SK-N-SH treated with all-trans-retinoic acid at 6 μM for 48 hours (cell line): ENCODE data around the gene PDE8A.

ENCODE experiments used
- ATAC-seq: fragments of 200-7000 bp; cut with Tn5 transposase; 3 replicates; pipeline ENCODE4 v1.9.1; 2020; ENCODE audit warnings: mild to moderate bottlenecking, moderate library complexity
- ARNTL ChIP-seq: fragments of 450-650 bp; formaldehyde crosslinking; IDR thresholded peaks from 2 replicates; pipeline ENCODE4 v1.5.0; 2020; ENCODE audit warnings: low read depth, mild to moderate bottlenecking, moderate library complexity, borderline replicate concordance
- BACH2 ChIP-seq: fragments of 250-450 bp; sonication (Bioruptor Pico); IDR thresholded peaks from 2 replicates; pipeline ENCODE4 v1.9.0; 2021; ENCODE audit warnings: mild to moderate bottlenecking, borderline replicate concordance
- CSDC2 ChIP-seq: fragments of 250-450 bp; sonication (Bioruptor Pico); IDR thresholded peaks from 2 replicates; pipeline ENCODE4 v1.5.0; 2020; ENCODE audit warnings: mild to moderate bottlenecking, moderate library complexity
- ESRRG ChIP-seq: fragments of 250-450 bp; sonication (Bioruptor Pico); IDR thresholded peaks from 2 replicates; pipeline ENCODE4 v1.6.1; 2021; ENCODE audit warnings: mild to moderate bottlenecking
- GLIS3 ChIP-seq: fragments of 250-450 bp; sonication (Bioruptor Pico); IDR thresholded peaks from 2 replicates; pipeline ENCODE4 v1.5.0; 2020; ENCODE audit warnings: mild to moderate bottlenecking, moderate library complexity
- ISL1 ChIP-seq: fragments of 250-450 bp; sonication (Bioruptor Pico); IDR thresholded peaks from 2 replicates; pipeline ENCODE4 v2.1.2; 2022; ENCODE audit warnings: mild to moderate bottlenecking, moderate library complexity
- OSR1 ChIP-seq: fragments of 250-450 bp; sonication (Bioruptor Pico); IDR thresholded peaks from 2 replicates; pipeline ENCODE4 v1.8.0; 2022; ENCODE audit warnings: moderate library complexity, mild to moderate bottlenecking, inconsistent platforms
- PPARA ChIP-seq: fragments of 250-450 bp; sonication (Bioruptor Pico); IDR thresholded peaks from 2 replicates; pipeline ENCODE4 v1.5.0; 2020; ENCODE audit warnings: mild to moderate bottlenecking, borderline replicate concordance
- RARB ChIP-seq: fragments of 250-450 bp; sonication (Bioruptor Pico); IDR thresholded peaks from 2 replicates; pipeline ENCODE4 v1.8.0; 2021; ENCODE audit warnings: mild to moderate bottlenecking, moderate library complexity
- SNAI2 ChIP-seq: fragments of 250-450 bp; sonication (Bioruptor Pico); IDR thresholded peaks from 2 replicates; pipeline ENCODE4 v1.5.0; 2020; ENCODE audit warnings: mild to moderate bottlenecking, moderate library complexity
- TCF4 ChIP-seq: fragments of 250-450 bp; sonication (Bioruptor Pico); IDR thresholded peaks from 2 replicates; pipeline ENCODE4 v1.8.0; 2021; ENCODE audit warnings: mild to moderate bottlenecking, moderate library complexity, borderline replicate concordance
- TOX ChIP-seq: fragments of 250-450 bp; sonication (Bioruptor Pico); IDR thresholded peaks from 2 replicates; pipeline ENCODE4 v1.8.0; 2021; ENCODE audit warnings: mild to moderate bottlenecking, moderate library complexity, borderline replicate concordance
- ZC3H10 ChIP-seq: fragments of 250-450 bp; sonication (Bioruptor Pico); IDR thresholded peaks from 2 replicates; pipeline ENCODE4 v1.5.1; 2021; ENCODE audit warnings: mild to moderate bottlenecking, moderate library complexity
- ZFP3 ChIP-seq: fragments of 250-450 bp; sonication (Bioruptor Pico); IDR thresholded peaks from 2 replicates; pipeline ENCODE4 v1.5.0; 2020; ENCODE audit warnings: mild to moderate bottlenecking, moderate library complexity
- ZFP30 ChIP-seq: fragments of 450-650 bp; formaldehyde crosslinking; IDR thresholded peaks from 2 replicates; pipeline ENCODE4 v1.5.0; 2022; ENCODE audit warnings: mild to moderate bottlenecking, moderate library complexity
- ZNF565 ChIP-seq: fragments of 450-650 bp; formaldehyde crosslinking; conservative IDR thresholded peaks from 2 replicates; pipeline ENCODE4 v1.5.0; 2020; ENCODE audit warnings: low read depth, mild to moderate bottlenecking, moderate library complexity
- ZNF8 ChIP-seq: fragments of 450-650 bp; formaldehyde crosslinking; IDR thresholded peaks from 2 replicates; pipeline ENCODE4 v1.5.0; 2020; ENCODE audit warnings: mild to moderate bottlenecking, moderate library complexity
- TF ChIP-seq, protein P1 (sequence below): fragments of 250-450 bp; sonication (Bioruptor Pico); IDR thresholded peaks from 2 replicates; pipeline ENCODE4 v1.8.0; 2020; ENCODE audit warnings: mild to moderate bottlenecking, moderate library complexity, borderline replicate concordance
- TF ChIP-seq, protein P2 (sequence below): fragments of 250-450 bp; sonication (Bioruptor Pico); IDR thresholded peaks from 2 replicates; pipeline ENCODE4 v1.5.1; 2020; ENCODE audit warnings: low read depth, mild to moderate bottlenecking, moderate library complexity
- TF ChIP-seq, protein P3 (sequence below): fragments of 250-450 bp; sonication (Bioruptor Pico); IDR thresholded peaks from 2 replicates; pipeline ENCODE4 v1.5.0; 2020; ENCODE audit warnings: mild to moderate bottlenecking, moderate library complexity
- TF ChIP-seq, protein P4 (sequence below): fragments of 250-450 bp; sonication (Bioruptor Pico); IDR thresholded peaks from 2 replicates; pipeline ENCODE4 v1.5.1; 2021; ENCODE audit warnings: mild to moderate bottlenecking, moderate library complexity
- TF ChIP-seq, protein P5 (sequence below): fragments of 250-450 bp; sonication (Bioruptor Pico); IDR thresholded peaks from 2 replicates; pipeline ENCODE4 v1.8.0; 2021; ENCODE audit warnings: low read depth, mild to moderate bottlenecking, moderate library complexity, borderline replicate concordance

Gene PDE8A

DNA sequence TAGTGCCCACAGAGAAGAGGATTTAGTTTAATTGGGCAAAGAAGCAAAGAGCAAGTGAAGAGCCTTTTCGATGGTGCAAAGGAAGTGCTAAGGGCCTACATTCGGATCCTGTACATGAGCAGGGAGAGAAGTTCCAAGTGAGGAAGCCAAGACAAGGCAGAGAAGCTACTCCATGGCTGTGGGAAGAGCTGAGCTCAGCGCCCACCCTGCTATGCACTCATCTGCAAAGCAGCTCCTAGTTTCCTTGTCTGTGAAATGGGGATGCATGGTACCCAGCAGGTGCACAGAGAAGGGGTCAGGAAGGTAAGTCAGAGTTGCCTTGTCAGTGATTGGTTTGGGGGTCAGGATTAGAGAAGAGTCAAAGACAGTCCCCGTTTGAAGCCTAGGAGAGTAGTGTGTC, 126.5 kb downstream of the PDE8A start:
- ATAC-seq, result no peak
- TF ChIP-seq, protein P1, sequence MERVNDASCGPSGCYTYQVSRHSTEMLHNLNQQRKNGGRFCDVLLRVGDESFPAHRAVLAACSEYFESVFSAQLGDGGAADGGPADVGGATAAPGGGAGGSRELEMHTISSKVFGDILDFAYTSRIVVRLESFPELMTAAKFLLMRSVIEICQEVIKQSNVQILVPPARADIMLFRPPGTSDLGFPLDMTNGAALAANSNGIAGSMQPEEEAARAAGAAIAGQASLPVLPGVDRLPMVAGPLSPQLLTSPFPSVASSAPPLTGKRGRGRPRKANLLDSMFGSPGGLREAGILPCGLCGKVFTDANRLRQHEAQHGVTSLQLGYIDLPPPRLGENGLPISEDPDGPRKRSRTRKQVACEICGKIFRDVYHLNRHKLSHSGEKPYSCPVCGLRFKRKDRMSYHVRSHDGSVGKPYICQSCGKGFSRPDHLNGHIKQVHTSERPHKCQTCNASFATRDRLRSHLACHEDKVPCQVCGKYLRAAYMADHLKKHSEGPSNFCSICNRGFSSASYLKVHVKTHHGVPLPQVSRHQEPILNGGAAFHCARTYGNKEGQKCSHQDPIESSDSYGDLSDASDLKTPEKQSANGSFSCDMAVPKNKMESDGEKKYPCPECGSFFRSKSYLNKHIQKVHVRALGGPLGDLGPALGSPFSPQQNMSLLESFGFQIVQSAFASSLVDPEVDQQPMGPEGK (CRISPR knock-in tag), result no peak
- TF ChIP-seq ESRRG, result no peak

DNA sequence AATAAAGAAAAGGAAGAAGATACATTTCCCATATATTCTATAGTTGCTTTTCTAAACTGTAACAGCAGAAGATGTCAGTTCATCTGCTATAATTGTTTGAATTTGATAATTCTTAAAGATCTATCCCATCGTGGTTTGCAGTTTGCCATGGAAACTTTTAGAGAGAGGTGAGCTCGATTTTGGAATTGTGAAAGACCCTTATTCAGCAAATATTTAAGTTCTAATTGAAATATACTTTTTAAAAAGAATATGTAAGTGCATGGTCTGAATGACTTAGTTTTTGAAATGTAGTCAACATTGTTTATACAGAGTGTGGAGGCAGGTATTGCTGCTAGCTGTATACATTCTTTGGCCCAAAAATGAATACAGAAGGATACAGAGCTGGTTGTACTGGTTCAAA, 127.7 kb downstream of the PDE8A start:
- no peak for ATAC-seq
- no peak for TF ChIP-seq ZNF8
- TF ChIP-seq CSDC2 (CRISPR knock-in tag), result no peak
- TF ChIP-seq ESRRG, result no peak
- TF ChIP-seq, protein P2, sequence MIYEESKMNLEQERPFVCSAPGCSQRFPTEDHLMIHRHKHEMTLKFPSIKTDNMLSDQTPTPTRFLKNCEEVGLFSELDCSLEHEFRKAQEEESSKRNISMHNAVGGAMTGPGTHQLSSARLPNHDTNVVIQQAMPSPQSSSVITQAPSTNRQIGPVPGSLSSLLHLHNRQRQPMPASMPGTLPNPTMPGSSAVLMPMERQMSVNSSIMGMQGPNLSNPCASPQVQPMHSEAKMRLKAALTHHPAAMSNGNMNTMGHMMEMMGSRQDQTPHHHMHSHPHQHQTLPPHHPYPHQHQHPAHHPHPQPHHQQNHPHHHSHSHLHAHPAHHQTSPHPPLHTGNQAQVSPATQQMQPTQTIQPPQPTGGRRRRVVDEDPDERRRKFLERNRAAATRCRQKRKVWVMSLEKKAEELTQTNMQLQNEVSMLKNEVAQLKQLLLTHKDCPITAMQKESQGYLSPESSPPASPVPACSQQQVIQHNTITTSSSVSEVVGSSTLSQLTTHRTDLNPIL (CRISPR knock-in tag), result no peak
- no peak for TF ChIP-seq OSR1 (CRISPR knock-in tag)
- TF ChIP-seq, protein P3, sequence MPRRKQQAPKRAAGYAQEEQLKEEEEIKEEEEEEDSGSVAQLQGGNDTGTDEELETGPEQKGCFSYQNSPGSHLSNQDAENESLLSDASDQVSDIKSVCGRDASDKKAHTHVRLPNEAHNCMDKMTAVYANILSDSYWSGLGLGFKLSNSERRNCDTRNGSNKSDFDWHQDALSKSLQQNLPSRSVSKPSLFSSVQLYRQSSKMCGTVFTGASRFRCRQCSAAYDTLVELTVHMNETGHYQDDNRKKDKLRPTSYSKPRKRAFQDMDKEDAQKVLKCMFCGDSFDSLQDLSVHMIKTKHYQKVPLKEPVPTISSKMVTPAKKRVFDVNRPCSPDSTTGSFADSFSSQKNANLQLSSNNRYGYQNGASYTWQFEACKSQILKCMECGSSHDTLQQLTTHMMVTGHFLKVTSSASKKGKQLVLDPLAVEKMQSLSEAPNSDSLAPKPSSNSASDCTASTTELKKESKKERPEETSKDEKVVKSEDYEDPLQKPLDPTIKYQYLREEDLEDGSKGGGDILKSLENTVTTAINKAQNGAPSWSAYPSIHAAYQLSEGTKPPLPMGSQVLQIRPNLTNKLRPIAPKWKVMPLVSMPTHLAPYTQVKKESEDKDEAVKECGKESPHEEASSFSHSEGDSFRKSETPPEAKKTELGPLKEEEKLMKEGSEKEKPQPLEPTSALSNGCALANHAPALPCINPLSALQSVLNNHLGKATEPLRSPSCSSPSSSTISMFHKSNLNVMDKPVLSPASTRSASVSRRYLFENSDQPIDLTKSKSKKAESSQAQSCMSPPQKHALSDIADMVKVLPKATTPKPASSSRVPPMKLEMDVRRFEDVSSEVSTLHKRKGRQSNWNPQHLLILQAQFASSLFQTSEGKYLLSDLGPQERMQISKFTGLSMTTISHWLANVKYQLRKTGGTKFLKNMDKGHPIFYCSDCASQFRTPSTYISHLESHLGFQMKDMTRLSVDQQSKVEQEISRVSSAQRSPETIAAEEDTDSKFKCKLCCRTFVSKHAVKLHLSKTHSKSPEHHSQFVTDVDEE (CRISPR knock-in tag), result no peak
- TF ChIP-seq RARB (CRISPR knock-in tag), result no peak
- TF ChIP-seq ZNF565 (CRISPR knock-in tag), result no peak
- no peak for TF ChIP-seq ARNTL (CRISPR knock-in tag)

DNA sequence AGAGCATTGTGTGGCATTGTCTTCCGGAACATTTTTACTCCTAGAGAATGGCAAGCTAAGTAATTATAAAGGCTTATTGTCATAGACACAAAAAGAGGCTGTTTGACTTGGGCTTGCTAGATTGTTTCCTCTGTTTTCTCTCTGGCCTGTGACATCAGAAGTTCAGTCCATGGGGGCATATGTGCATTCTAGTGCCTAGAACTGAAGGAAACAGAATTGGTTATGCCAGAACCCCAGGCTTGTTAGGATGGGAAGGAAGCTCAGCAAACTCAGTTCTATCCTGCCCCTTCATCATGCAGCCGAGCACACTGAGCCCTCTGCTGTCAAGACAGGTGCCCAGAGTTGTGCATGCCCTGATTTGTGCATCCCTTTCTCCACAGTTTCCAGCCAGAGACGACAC, 131.3 kb downstream of the PDE8A start:
- ATAC-seq, result no peak
- TF ChIP-seq, protein P3 (CRISPR knock-in tag), result no peak
- no peak for TF ChIP-seq OSR1 (CRISPR knock-in tag)
- no peak for TF ChIP-seq BACH2 (CRISPR knock-in tag)
- TF ChIP-seq, protein P2 (CRISPR knock-in tag), result no peak
- no peak for TF ChIP-seq TCF4 (CRISPR knock-in tag)
- no peak for TF ChIP-seq ZFP30
- no peak for TF ChIP-seq ISL1 (CRISPR knock-in tag)
- no peak for TF ChIP-seq ESRRG
- TF ChIP-seq PPARA (CRISPR knock-in tag), result no peak
- TF ChIP-seq, protein P4, sequence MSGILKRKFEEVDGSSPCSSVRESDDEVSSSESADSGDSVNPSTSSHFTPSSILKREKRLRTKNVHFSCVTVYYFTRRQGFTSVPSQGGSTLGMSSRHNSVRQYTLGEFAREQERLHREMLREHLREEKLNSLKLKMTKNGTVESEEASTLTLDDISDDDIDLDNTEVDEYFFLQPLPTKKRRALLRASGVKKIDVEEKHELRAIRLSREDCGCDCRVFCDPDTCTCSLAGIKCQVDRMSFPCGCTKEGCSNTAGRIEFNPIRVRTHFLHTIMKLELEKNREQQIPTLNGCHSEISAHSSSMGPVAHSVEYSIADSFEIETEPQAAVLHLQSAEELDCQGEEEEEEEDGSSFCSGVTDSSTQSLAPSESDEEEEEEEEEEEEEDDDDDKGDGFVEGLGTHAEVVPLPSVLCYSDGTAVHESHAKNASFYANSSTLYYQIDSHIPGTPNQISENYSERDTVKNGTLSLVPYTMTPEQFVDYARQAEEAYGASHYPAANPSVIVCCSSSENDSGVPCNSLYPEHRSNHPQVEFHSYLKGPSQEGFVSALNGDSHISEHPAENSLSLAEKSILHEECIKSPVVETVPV (CRISPR knock-in tag), result no peak
- TF ChIP-seq ZFP3 (CRISPR knock-in tag), result no peak
- no peak for TF ChIP-seq GLIS3 (CRISPR knock-in tag)
- TF ChIP-seq, protein P1 (CRISPR knock-in tag), result no peak
- no peak for TF ChIP-seq ARNTL (CRISPR knock-in tag)
- no peak for TF ChIP-seq TOX
- TF ChIP-seq CSDC2 (CRISPR knock-in tag), result no peak
- TF ChIP-seq, protein P5, sequence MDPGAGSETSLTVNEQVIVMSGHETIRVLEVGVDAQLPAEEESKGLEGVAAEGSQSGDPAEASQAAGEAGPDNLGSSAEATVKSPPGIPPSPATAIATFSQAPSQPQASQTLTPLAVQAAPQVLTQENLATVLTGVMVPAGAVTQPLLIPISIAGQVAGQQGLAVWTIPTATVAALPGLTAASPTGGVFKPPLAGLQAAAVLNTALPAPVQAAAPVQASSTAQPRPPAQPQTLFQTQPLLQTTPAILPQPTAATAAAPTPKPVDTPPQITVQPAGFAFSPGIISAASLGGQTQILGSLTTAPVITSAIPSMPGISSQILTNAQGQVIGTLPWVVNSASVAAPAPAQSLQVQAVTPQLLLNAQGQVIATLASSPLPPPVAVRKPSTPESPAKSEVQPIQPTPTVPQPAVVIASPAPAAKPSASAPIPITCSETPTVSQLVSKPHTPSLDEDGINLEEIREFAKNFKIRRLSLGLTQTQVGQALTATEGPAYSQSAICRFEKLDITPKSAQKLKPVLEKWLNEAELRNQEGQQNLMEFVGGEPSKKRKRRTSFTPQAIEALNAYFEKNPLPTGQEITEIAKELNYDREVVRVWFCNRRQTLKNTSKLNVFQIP, result no peak
- no peak for TF ChIP-seq RARB (CRISPR knock-in tag)
- TF ChIP-seq ZC3H10 (CRISPR knock-in tag), result no peak
- TF ChIP-seq SNAI2, result no peak
- TF ChIP-seq, all 23 proteins: peak for 0
